ENCODE data around the gene ZNF462. TPM values are rescaled to one million over a fixed set of nuclear protein-coding genes. Genes with fewer than 3 reads are reported as not detected.

The ZNF462 gene
- total RNA-seq, 4 donors from 2014 or later, result 24.5 to 38.6 (median 34.6) TPM

DNA sequence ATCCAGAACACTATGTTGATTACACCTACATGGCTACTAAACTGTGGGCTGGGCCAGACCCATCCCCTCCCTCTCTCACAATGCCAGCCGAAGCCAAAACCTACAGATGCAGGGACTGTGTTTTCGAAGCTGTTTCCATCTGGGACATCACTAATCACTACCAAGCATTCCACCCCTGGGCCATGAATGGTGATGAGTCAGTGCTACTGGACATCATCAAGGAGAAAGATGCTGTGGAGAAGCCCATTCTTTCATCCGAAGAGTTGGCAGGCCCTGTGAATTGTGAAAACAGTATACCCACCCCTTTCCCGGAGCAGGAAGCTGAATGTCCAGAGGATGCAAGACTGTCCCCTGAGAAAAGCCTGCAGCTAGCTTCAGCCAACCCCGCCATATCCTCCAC, 65.0 kb downstream of the ZNF462 start:
- H3K27me3 ChIP-seq, result no peaks in the 10 kb centered on the region
- intact Hi-C loops (cut with DNase I), result no loop called here

DNA sequence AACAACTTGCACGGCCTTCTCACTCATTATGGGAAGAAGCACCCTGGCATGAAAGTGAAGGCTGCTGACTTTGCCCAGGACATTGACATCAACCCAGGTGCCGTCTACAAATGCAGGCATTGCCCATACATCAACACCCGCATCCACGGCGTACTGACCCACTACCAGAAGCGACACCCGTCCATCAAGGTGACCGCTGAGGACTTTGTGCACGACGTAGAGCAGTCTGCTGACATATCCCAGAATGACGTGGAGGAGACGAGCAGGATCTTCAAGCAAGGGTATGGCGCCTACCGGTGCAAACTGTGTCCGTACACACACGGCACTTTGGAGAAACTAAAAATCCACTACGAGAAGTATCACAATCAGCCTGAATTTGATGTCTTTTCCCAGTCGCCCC, 65.4 kb downstream of the ZNF462 start:
- Histone ChIP-seq H3K4me1 (peaks cover 15 to 26% (median 20%) of the 10 kb centered on the region in 4 donors), H3K27me3 (no peaks in the 10 kb centered on the region), H3K36me3 (peaks cover 22 to 85% (median 76%) of the 10 kb centered on the region in 4 donors), H3K4me3 (no peak overlapping the region), H3K27ac (replicated peaks in 1 of 4) (no peak overlapping the region), H3K9me3 (no peaks in the 10 kb centered on the region)
- intact Hi-C loops (cut with DNase I), result no loop called here
- no peak for DNase-seq (ENCODE audit: extremely low spot score)
- no peak for TF ChIP-seq EP300 (IDR thresholded peaks at IDR 0.05)
- TF ChIP-seq POLR2A (IDR thresholded peaks at IDR 0.05; ENCODE audit: low read depth), result no peak
- TF ChIP-seq, protein P1, sequence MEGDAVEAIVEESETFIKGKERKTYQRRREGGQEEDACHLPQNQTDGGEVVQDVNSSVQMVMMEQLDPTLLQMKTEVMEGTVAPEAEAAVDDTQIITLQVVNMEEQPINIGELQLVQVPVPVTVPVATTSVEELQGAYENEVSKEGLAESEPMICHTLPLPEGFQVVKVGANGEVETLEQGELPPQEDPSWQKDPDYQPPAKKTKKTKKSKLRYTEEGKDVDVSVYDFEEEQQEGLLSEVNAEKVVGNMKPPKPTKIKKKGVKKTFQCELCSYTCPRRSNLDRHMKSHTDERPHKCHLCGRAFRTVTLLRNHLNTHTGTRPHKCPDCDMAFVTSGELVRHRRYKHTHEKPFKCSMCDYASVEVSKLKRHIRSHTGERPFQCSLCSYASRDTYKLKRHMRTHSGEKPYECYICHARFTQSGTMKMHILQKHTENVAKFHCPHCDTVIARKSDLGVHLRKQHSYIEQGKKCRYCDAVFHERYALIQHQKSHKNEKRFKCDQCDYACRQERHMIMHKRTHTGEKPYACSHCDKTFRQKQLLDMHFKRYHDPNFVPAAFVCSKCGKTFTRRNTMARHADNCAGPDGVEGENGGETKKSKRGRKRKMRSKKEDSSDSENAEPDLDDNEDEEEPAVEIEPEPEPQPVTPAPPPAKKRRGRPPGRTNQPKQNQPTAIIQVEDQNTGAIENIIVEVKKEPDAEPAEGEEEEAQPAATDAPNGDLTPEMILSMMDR (IDR thresholded peaks at IDR 0.05), result no peak
- TF ChIP-seq POLR2AphosphoS5 (IDR thresholded peaks at IDR 0.05), result no peak
- 99% methylated on average over 18 of the region's 18 CpGs for WGBS

More for the DNA sequence above, 65.0 kb downstream of the ZNF462 start:
- TF ChIP-seq, protein P1 (IDR thresholded peaks at IDR 0.05), result no peak
- Histone ChIP-seq H3K4me1 (peaks cover 16 to 27% (median 22%) of the 10 kb centered on the region in 4 donors), H3K36me3 (peaks cover 22 to 82% (median 74%) of the 10 kb centered on the region in 4 donors), H3K4me3 (no peak overlapping the region), H3K9me3 (no peaks in the 10 kb centered on the region), H3K27ac (replicated peaks in 1 of 4) (no peak overlapping the region)
- no peak for DNase-seq (ENCODE audit: extremely low spot score)
- WGBS, result 85% methylated on average over 2 of the region's 5 CpGs

DNA sequence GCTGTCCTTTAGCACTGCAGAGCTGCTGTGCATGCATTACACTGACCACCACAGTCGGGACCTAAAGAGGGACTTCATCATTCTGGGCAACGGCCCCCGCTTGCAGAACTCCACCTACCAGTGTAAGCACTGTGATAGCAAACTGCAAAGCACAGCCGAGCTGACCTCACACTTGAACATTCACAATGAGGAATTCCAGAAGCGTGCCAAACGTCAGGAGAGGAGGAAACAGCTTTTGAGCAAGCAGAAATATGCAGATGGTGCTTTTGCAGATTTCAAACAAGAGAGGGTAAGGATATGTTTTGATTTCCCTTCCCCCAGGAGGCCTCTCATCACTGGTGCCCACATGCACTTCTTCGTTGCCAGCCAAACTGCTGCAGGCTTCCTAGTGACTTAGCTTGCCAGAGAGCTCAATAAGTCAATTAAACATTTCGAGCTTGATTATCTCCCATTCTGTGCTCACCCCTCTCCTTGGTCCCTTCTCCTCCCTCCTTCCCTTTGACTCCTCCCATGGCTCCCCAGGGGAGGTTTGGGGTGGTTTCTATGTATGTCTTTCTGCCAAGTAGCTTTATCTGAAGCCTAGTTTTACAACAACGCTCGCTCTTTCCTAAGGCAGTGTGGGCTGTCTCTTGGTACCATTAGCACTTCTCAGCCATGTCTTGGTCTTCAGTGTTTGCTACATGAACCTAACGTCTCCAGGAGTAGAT, 66.7 kb downstream of the ZNF462 start:
- Histone ChIP-seq H3K9me3 (no peaks in the 10 kb centered on the region), H3K27ac (replicated peaks in 1 of 4) (peak overlapping the region in 3 of 4 donors; percentile 0 to 65 (median 49)), H3K4me1 (peaks cover 15 to 26% (median 20%) of the 10 kb centered on the region in 4 donors), H3K27me3 (no peaks in the 10 kb centered on the region), H3K4me3 (no peak overlapping the region), H3K36me3 (peaks cover 13 to 81% (median 65%) of the 10 kb centered on the region in 4 donors)
- no peak for DNase-seq (ENCODE audit: extremely low spot score)
- intact Hi-C loops (cut with DNase I), result no loop called here
- WGBS, result 30% methylated on average over 11 of the region's 11 CpGs
- TF ChIP-seq EP300 (IDR thresholded peaks at IDR 0.05), result no peak
- TF ChIP-seq POLR2AphosphoS5 (IDR thresholded peaks at IDR 0.05), result no peak
- TF ChIP-seq, protein P1 (IDR thresholded peaks at IDR 0.05), result no peak
- TF ChIP-seq POLR2A (IDR thresholded peaks at IDR 0.05; ENCODE audit: low read depth), result no peak

DNA sequence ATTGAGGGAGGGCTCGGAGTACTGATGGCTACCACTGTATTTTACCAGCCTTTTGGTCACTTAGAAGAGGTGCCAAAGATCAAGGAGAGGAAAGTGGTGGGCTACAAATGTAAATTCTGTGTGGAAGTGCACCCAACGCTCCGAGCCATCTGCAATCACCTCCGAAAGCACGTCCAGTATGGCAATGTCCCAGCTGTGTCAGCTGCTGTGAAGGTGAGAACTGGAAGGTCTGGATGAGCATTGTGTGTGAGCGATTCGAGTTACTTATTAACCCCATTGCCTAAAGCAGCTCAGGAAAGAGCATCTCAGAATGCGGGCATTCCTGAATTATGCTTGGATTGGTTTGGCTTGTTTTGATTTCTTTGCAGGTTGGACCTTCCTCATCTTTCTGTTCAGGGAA, 67.5 kb downstream of the ZNF462 start:
- peaks cover 4 to 81% (median 58%) of the 10 kb centered on the region in 4 donors for H3K36me3 ChIP-seq

DNA sequence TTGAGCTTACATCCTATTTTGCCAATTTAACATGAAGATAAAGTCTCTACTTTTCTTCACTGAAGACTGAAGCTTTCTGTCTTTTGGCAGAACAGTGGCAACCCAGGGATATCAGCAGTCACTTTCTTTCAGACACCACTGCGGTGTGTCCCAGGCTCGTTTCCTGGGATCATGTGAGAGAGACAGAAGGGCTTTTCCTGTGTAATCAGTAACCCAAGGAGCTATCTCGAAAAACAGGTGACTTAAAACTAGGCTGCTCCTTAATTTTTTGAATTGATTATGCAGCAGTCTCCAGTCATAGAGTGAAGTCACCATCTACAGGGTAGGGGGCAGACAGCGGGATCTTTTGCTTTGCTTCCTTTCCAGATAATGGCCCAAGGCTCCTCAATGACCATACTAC, 68.5 kb downstream of the ZNF462 start:
- intact Hi-C loops (cut with DNase I), result no loop called here
- TF ChIP-seq, protein P1 (IDR thresholded peaks at IDR 0.05), result no peak
- TF ChIP-seq POLR2AphosphoS5 (IDR thresholded peaks at IDR 0.05) (no peak), POLR2A (IDR thresholded peaks at IDR 0.05; ENCODE audit: low read depth) (no peak), EP300 (IDR thresholded peaks at IDR 0.05) (no peak)
- 97% methylated on average over 4 of the region's 4 CpGs for WGBS
- Histone ChIP-seq H3K9me3 (no peaks in the 10 kb centered on the region), H3K27ac (replicated peaks in 1 of 4) (no peak overlapping the region), H3K36me3 (peaks cover 3 to 81% (median 53%) of the 10 kb centered on the region in 4 donors), H3K4me1 (peaks cover 15 to 26% (median 20%) of the 10 kb centered on the region in 4 donors), H3K4me3 (no peak overlapping the region), H3K27me3 (no peaks in the 10 kb centered on the region)
- no peak for DNase-seq (ENCODE audit: extremely low spot score)

More for the DNA sequence above, 67.5 kb downstream of the ZNF462 start:
- TF ChIP-seq POLR2AphosphoS5 (IDR thresholded peaks at IDR 0.05), result no peak
- TF ChIP-seq EP300 (IDR thresholded peaks at IDR 0.05), result no peak
- peaks cover 15 to 26% (median 20%) of the 10 kb centered on the region in 4 donors for H3K4me1 ChIP-seq
- no peaks in the 10 kb centered on the region for H3K27me3 ChIP-seq
- WGBS, result 90% methylated on average over 8 of the region's 8 CpGs
- no peak overlapping the region for H3K4me3 ChIP-seq
- no peaks in the 10 kb centered on the region for H3K9me3 ChIP-seq
- DNase-seq (ENCODE audit: extremely low spot score), result no peak
- intact Hi-C loops (cut with DNase I), result no loop called here
- peak overlapping the region in 2 of 4 donors; percentile 49 to 65 for H3K27ac ChIP-seq (replicated peaks in 1 of 4)

Data from esophagus muscularis mucosa (tissue), 4 donors.